ENCODE measurements around the gene TMX4. TPM values are rescaled to one million over a fixed set of nuclear protein-coding genes. Genes with fewer than 3 reads are reported as not detected.

The TMX4 gene
- total and polyA plus RNA-seq, 2 experiments from 2014 or later: 27.7 to 32.9 TPM

- H4K20me1 ChIP-seq (ENCODE audit: insufficient read depth): no peaks in the 10 kb centered on the region
- H3K4me3 ChIP-seq: no peak overlapping the region
- TF ChIP-seq EZH2 (IDR thresholded peaks at IDR 0.05; ENCODE audit: insufficient read depth, poor library complexity, severe bottlenecking): no peak
- TF ChIP-seq EZH2phosphoT487 (IDR thresholded peaks at IDR 0.05; ENCODE audit: insufficient read depth, low read depth): no peak
- H3K4me1 ChIP-seq (ENCODE audit: insufficient read depth): no peaks in the 10 kb centered on the region
- no peak for DNase-seq
- no peaks in the 10 kb centered on the region for H3K9me2 ChIP-seq (ENCODE audit: insufficient read depth)
- no peaks in the 10 kb centered on the region for H3K27me3 ChIP-seq (replicated peaks; ENCODE audit: insufficient read depth)
- peaks cover 18% of the 10 kb centered on the region; the same call in 1 of the 2 replicates for H3K36me3 ChIP-seq (ENCODE audit: low read depth)
- WGBS, 2 experiments (ENCODE audit: low coverage in 1 of 2, low lambda C conversion rate in 2 of 2, missing lambda C conversion rate in 2 of 2): 95 to 100% methylated on average over 2 of the region's 2 CpGs
- H3K9ac ChIP-seq: no peak overlapping the region
- no peaks in the 10 kb centered on the region for H3K9me3 ChIP-seq (ENCODE audit: low read depth)
- H2AFZ ChIP-seq: no peak overlapping the region
- no peaks in the 10 kb centered on the region for H3K79me2 ChIP-seq (ENCODE audit: insufficient read depth)
- H3K27ac ChIP-seq: no peak overlapping the region
- H3F3A ChIP-seq (ENCODE audit: insufficient read depth): no peaks in the 10 kb centered on the region
- H3K4me2 ChIP-seq (ENCODE audit: unreplicated experiment): no peak overlapping the region
- in situ Hi-C loops (cut with MboI): no loop called here
These were observed 25.9 kb downstream of the TMX4 start for GRCh38 chr20:7993703-7994102.

GRCh38 chr20:7993238-7993637, 26.3 kb downstream of the TMX4 start:
- in situ Hi-C loops (cut with MboI): no loop called here
- Histone ChIP-seq H3K27me3 (replicated peaks; ENCODE audit: insufficient read depth) (no peaks in the 10 kb centered on the region), H3K9me3 (ENCODE audit: low read depth) (no peaks in the 10 kb centered on the region), H3K79me2 (ENCODE audit: insufficient read depth) (no peaks in the 10 kb centered on the region), H3K9ac (no peak overlapping the region), H3K9me2 (ENCODE audit: insufficient read depth) (no peaks in the 10 kb centered on the region), H3K27ac (no peak overlapping the region), H2AFZ (no peak overlapping the region), H3K4me3 (no peak overlapping the region), H3F3A (ENCODE audit: insufficient read depth) (no peaks in the 10 kb centered on the region), H3K4me1 (ENCODE audit: insufficient read depth) (no peaks in the 10 kb centered on the region), H3K36me3 (ENCODE audit: low read depth) (peaks cover 15% of the 10 kb centered on the region; the same call in 1 of the 2 replicates), H3K4me2 (ENCODE audit: unreplicated experiment) (no peak overlapping the region), H4K20me1 (ENCODE audit: insufficient read depth) (no peaks in the 10 kb centered on the region)
- 64 to 78% methylated on average over 2 of the region's 2 CpGs for WGBS, 2 experiments (ENCODE audit: low coverage in 1 of 2, low lambda C conversion rate in 2 of 2, missing lambda C conversion rate in 2 of 2)
- no peak for TF ChIP-seq EZH2phosphoT487 (IDR thresholded peaks at IDR 0.05; ENCODE audit: insufficient read depth, low read depth)
- no peak for TF ChIP-seq EZH2 (IDR thresholded peaks at IDR 0.05; ENCODE audit: insufficient read depth, poor library complexity, severe bottlenecking)
- DNase-seq: no peak

GRCh38 chr20:7990385-7990784, 29.2 kb downstream of the TMX4 start:
- Histone ChIP-seq H3K9ac (no peak overlapping the region), H2AFZ (no peak overlapping the region), H3K36me3 (ENCODE audit: low read depth) (peaks cover 20% of the 10 kb centered on the region), H3K4me2 (ENCODE audit: unreplicated experiment) (no peak overlapping the region), H3K9me2 (ENCODE audit: insufficient read depth) (no peaks in the 10 kb centered on the region), H3K79me2 (ENCODE audit: insufficient read depth) (no peaks in the 10 kb centered on the region), H3K27ac (no peak overlapping the region), H4K20me1 (ENCODE audit: insufficient read depth) (no peaks in the 10 kb centered on the region), H3K4me1 (ENCODE audit: insufficient read depth) (no peaks in the 10 kb centered on the region), H3K27me3 (replicated peaks; ENCODE audit: insufficient read depth) (no peaks in the 10 kb centered on the region), H3K4me3 (no peak overlapping the region), H3F3A (ENCODE audit: insufficient read depth) (no peaks in the 10 kb centered on the region), H3K9me3 (ENCODE audit: low read depth) (no peaks in the 10 kb centered on the region)
- TF ChIP-seq EZH2phosphoT487 (IDR thresholded peaks at IDR 0.05; ENCODE audit: insufficient read depth, low read depth): no peak
- no peak for TF ChIP-seq EZH2 (IDR thresholded peaks at IDR 0.05; ENCODE audit: insufficient read depth, poor library complexity, severe bottlenecking)
- DNase-seq: no peak
- in situ Hi-C loops (cut with MboI): no loop called here

- Histone ChIP-seq H3K9me3 (ENCODE audit: low read depth) (no peaks in the 10 kb centered on the region), H3K4me3 (no peak overlapping the region), H3K9me2 (ENCODE audit: insufficient read depth) (no peaks in the 10 kb centered on the region), H4K20me1 (ENCODE audit: insufficient read depth) (no peaks in the 10 kb centered on the region), H3K36me3 (ENCODE audit: low read depth) (peaks cover 15% of the 10 kb centered on the region), H3K27ac (no peak overlapping the region), H3K79me2 (ENCODE audit: insufficient read depth) (no peaks in the 10 kb centered on the region), H2AFZ (no peak overlapping the region), H3F3A (ENCODE audit: insufficient read depth) (no peaks in the 10 kb centered on the region), H3K4me2 (ENCODE audit: unreplicated experiment) (no peak overlapping the region), H3K27me3 (replicated peaks; ENCODE audit: insufficient read depth) (no peaks in the 10 kb centered on the region), H3K4me1 (ENCODE audit: insufficient read depth) (no peaks in the 10 kb centered on the region), H3K9ac (no peak overlapping the region)
- DNase-seq: peak; percentile 33
- 55 to 71% methylated on average over 1 of the region's 1 CpG for WGBS, 2 experiments (ENCODE audit: low coverage in 1 of 2, low lambda C conversion rate in 2 of 2, missing lambda C conversion rate in 2 of 2)
- in situ Hi-C loops (cut with MboI): no loop called here
- no peak for TF ChIP-seq EZH2phosphoT487 (IDR thresholded peaks at IDR 0.05; ENCODE audit: insufficient read depth, low read depth)
- no peak for TF ChIP-seq EZH2 (IDR thresholded peaks at IDR 0.05; ENCODE audit: insufficient read depth, poor library complexity, severe bottlenecking)
These were observed 30.2 kb downstream of the TMX4 start for GRCh38 chr20:7989379-7989778.

GRCh38 chr20:7985916-7986315, 33.6 kb downstream of the TMX4 start:
- in situ Hi-C loops (cut with MboI): no loop called here
- no peak overlapping the region for H3K9ac ChIP-seq
- H3K9me2 ChIP-seq (ENCODE audit: insufficient read depth): no peaks in the 10 kb centered on the region
- no peaks in the 10 kb centered on the region for H3F3A ChIP-seq (ENCODE audit: insufficient read depth)
- DNase-seq: no peak
- H3K27me3 ChIP-seq (replicated peaks; ENCODE audit: insufficient read depth): no peaks in the 10 kb centered on the region
- H3K27ac ChIP-seq: no peak overlapping the region
- 95 to 97% methylated on average over 4 of the region's 4 CpGs for WGBS, 2 experiments (ENCODE audit: low coverage in 1 of 2, low lambda C conversion rate in 2 of 2, missing lambda C conversion rate in 2 of 2)
- H3K4me1 ChIP-seq (ENCODE audit: insufficient read depth): no peaks in the 10 kb centered on the region
- TF ChIP-seq EZH2 (IDR thresholded peaks at IDR 0.05; ENCODE audit: insufficient read depth, poor library complexity, severe bottlenecking) (no peak), EZH2phosphoT487 (IDR thresholded peaks at IDR 0.05; ENCODE audit: insufficient read depth, low read depth) (no peak)
- peaks cover 8% of the 10 kb centered on the region; the same call in 1 of the 2 replicates for H3K36me3 ChIP-seq (ENCODE audit: low read depth)
- no peak overlapping the region for H3K4me3 ChIP-seq
- no peak overlapping the region for H2AFZ ChIP-seq
- no peak overlapping the region for H3K4me2 ChIP-seq (ENCODE audit: unreplicated experiment)
- H3K79me2 ChIP-seq (ENCODE audit: insufficient read depth): no peaks in the 10 kb centered on the region
- H4K20me1 ChIP-seq (ENCODE audit: insufficient read depth): no peaks in the 10 kb centered on the region
- no peaks in the 10 kb centered on the region for H3K9me3 ChIP-seq (ENCODE audit: low read depth)
